Neuronal stem cell (in vitro differentiated cells): ENCODE measurements around the gene KRABD2.

Source experiments
- DNase-seq: peaks from one replicate; pipeline ENCODE4 v3.0.0-alpha.2; 2013; ENCODE audit warnings: low spot score
- H2AFZ ChIP-seq: one replicate; pipeline ENCODE4 v1.6.1; 2013; ENCODE audit warnings: mild to moderate bottlenecking, low read length, inconsistent platforms
- H2AK5ac ChIP-seq: 2 replicates; pipeline ENCODE4 v1.6.1; 2013; ENCODE audit warnings: low read depth, mild to moderate bottlenecking, inconsistent platforms, low read length, moderate library complexity, mixed read lengths
- H2BK120ac ChIP-seq: 2 replicates; pipeline ENCODE4 v1.6.1; 2013; ENCODE audit warnings: low read depth, mild to moderate bottlenecking, inconsistent platforms, low read length, moderate library complexity, mixed read lengths
- H2BK12ac ChIP-seq: one replicate; pipeline ENCODE4 v1.6.1; 2013; ENCODE audit warnings: low read length, inconsistent platforms
- H2BK15ac ChIP-seq: 2 replicates; pipeline ENCODE4 v1.6.1; 2013; ENCODE audit warnings: mild to moderate bottlenecking, low read length, inconsistent platforms, mixed read lengths
- H2BK5ac ChIP-seq: one replicate; pipeline ENCODE4 v1.6.1; 2013; ENCODE audit warnings: inconsistent platforms, mild to moderate bottlenecking, low read length, moderate library complexity
- H3K14ac ChIP-seq: one replicate; pipeline ENCODE4 v1.6.1; 2013; ENCODE audit warnings: low read length, inconsistent platforms
- H3K18ac ChIP-seq: 2 replicates; pipeline ENCODE4 v1.6.1; 2013; ENCODE audit warnings: low read length, inconsistent platforms
- H3K23ac ChIP-seq: 2 replicates; pipeline ENCODE4 v1.6.1; 2013; ENCODE audit warnings: low read depth, mild to moderate bottlenecking, mixed read lengths, low read length, inconsistent platforms; ENCODE audit not compliant: poor library complexity
- H3K27ac ChIP-seq: replicated peaks from 3 replicates; pipeline ENCODE4 v1.5.1; 2013; ENCODE audit warnings: low read length, inconsistent platforms
- H3K27me3 ChIP-seq, 3 experiments: 2 replicates each; pipeline ENCODE4 v1.6.1; 2013; ENCODE audit warnings: low read length in 3 of 3, mild to moderate bottlenecking in 2 of 3, inconsistent platforms in 1 of 3, low read depth in 1 of 3, mixed read lengths in 1 of 3, moderate library complexity in 1 of 3; ENCODE audit not compliant: control insufficient read depth in 3 of 3, insufficient read depth in 3 of 3
- H3K36me3 ChIP-seq, 2 donors: replicated peaks in 1 of 2; 2 replicates each; pipeline ENCODE4 v1.6.1; 2013; ENCODE audit warnings: low read length in 2 of 2; ENCODE audit not compliant: control insufficient read depth in 2 of 2, insufficient read depth in 2 of 2
- H3K4ac ChIP-seq: 2 replicates; pipeline ENCODE4 v1.6.1; 2013; ENCODE audit warnings: inconsistent platforms, mild to moderate bottlenecking, low read length, moderate library complexity
- H3K4me1 ChIP-seq, 2 donors: 1 replicate in 1 of 2; 2 replicates in 1 of 2; pipeline ENCODE4 v1.6.1; 2013; ENCODE audit warnings: low read length in 2 of 2, low read depth in 1 of 2; ENCODE audit not compliant: control insufficient read depth in 2 of 2, insufficient read depth in 1 of 2
- H3K4me2 ChIP-seq: one replicate; pipeline ENCODE4 v1.6.1; 2013; ENCODE audit warnings: mild to moderate bottlenecking, low read length, inconsistent platforms; ENCODE audit not compliant: insufficient read depth, poor library complexity, severe bottlenecking
- H3K4me3 ChIP-seq, 2 donors: 2 replicates each; pipeline ENCODE4 v1.5.1; 2013; ENCODE audit warnings: low read length in 2 of 2, mild to moderate bottlenecking in 2 of 2, inconsistent platforms in 1 of 2, moderate library complexity in 1 of 2
- H3K79me1 ChIP-seq: one replicate; pipeline ENCODE4 v1.6.1; 2013; ENCODE audit warnings: low read depth, mild to moderate bottlenecking, inconsistent platforms, low read length, moderate library complexity
- H3K9ac ChIP-seq: one replicate; pipeline ENCODE4 v1.6.1; 2013; ENCODE audit warnings: mild to moderate bottlenecking, low read depth, low read length, inconsistent platforms; ENCODE audit not compliant: poor library complexity
- H3K9me3 ChIP-seq, 2 donors: replicated peaks in 1 of 2; 2 replicates each; pipeline versions ENCODE3 to v1.6.1; 2013; ENCODE audit warnings: low read length in 2 of 2, mild to moderate bottlenecking in 2 of 2, inconsistent platforms in 1 of 2, low read depth in 1 of 2, mixed read lengths in 1 of 2, moderate library complexity in 1 of 2; ENCODE audit not compliant: control insufficient read depth in 2 of 2, insufficient read depth in 1 of 2
- H4K8ac ChIP-seq: one replicate; pipeline ENCODE4 v1.6.1; 2013; ENCODE audit warnings: low read depth, mild to moderate bottlenecking, inconsistent platforms, low read length, moderate library complexity
- H4K91ac ChIP-seq: one replicate; pipeline ENCODE4 v1.6.1; 2013; ENCODE audit warnings: low read length, low read depth, mild to moderate bottlenecking, inconsistent platforms; ENCODE audit not compliant: poor library complexity
- WGBS, 2 donors: extraction: QIAGEN DNeasy Blood & Tissue Kit; methylation state at CpG; one replicate each; pipeline ENCODE4 v1.1.7; 2013; ENCODE audit warnings: missing lambda C conversion rate in 2 of 2, mixed read lengths in 1 of 2; ENCODE audit not compliant: insufficient read length in 2 of 2, insufficient replicate concordance in 1 of 2; ENCODE audit errors: extremely low coverage in 2 of 2; 5-methylcytosine and 5-hydroxymethylcytosine counted together

KRABD2 gene

DNA sequence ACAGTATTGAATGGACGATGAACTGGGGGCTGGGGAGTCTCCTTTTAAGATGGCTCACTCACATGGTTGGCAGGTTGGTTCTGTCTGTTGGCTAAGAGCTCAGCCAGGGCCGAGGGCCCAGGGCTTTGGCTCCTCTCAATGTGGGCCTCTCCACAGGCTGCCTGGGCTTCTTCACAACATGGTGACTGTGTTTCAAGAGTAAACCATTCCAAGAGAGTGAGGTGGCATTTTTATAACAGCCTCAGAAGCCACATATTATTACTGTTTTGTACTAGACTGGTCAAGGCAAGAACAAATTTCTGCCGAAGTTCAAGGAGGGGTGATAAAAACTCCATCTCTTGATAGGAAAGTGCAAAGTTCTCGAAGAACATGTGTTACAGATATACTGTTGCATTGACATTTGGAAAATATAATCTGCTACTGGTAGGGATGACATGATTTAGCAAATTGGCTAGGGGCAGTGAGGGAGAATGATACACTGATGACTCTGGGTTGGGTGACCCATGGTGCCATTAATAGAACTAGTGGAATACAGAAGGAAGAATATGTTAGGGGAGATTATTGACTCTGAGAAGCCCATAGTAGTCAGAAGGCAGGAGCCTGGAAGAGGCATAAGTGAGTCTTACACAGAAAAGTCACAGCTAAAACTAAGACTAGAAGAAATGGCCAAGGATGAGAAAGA is 13.7 kb downstream of the KRABD2 start:
- Histone ChIP-seq H3K4me3 (no peak overlapping the region), H2BK15ac (no peak overlapping the region), H2BK120ac (no peak overlapping the region), H3K14ac (no peak overlapping the region), H2BK5ac (no peak overlapping the region), H3K4me2 (no peak overlapping the region), H2AK5ac (no peak overlapping the region), H3K9me3 (no peaks in the 10 kb centered on the region), H3K27ac (no peak overlapping the region), H3K9ac (no peak overlapping the region), H2AFZ (no peak overlapping the region), H3K27me3 (no peaks in the 10 kb centered on the region), H2BK12ac (no peak overlapping the region), H3K18ac (no peak overlapping the region), H3K4ac (no peak overlapping the region), H3K79me1 (peaks cover 1% of the 10 kb centered on the region), H3K23ac (no peak overlapping the region), H3K4me1 (peaks cover 6 to 8% of the 10 kb centered on the region in 2 donors), H4K8ac (no peak overlapping the region), H4K91ac (no peak overlapping the region), H3K36me3 (peaks cover 2 to 13% of the 10 kb centered on the region in 2 donors)
- no CpG with 5 or more reads among the region's 4 CpGs for WGBS, 2 donors
- no peak for DNase-seq

DNA sequence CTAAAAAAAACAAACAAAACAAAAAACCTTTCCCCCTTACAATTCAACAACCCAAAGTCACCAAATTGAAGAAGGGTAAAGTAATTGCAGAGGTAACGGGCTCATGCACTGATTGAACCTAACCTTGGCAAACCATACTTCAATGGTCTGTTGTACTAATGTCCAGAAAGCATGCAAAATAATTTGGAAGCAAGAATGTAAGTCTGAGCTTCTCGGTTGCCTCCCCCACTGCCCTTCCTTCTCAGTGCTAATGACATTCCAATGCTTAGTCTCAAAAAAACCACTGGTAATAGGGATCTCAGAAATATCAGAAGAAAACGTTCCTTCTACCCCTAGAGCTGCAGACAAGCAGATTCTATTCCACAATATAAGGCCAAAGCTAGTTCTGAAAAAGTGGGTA is 15.8 kb downstream of the KRABD2 start:
- WGBS, 2 donors = no CpG with 5 or more reads among the region's 3 CpGs

DNA sequence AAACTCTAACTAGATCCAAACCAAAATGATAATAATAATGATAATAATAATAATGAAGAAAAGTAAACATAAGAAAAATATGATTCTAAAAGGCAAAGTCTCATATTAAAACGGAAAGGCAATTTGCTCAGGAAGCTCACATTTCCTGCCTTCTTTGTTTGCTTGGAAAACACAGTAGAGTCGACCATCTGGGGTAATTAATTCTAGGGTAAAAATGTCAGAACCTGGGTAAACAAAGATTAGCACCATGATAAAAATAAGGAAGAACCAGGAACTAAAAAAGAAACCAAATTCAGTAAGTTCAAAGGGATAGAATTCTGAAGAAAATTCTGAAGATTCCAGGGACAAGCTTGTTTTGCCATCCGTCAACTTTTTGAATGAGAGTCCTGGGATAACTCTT is 16.2 kb downstream of the KRABD2 start:
- H3K27ac ChIP-seq = no peak overlapping the region
- WGBS, 2 donors = no CpG with 5 or more reads among the region's 3 CpGs

More for the DNA sequence above, 15.8 kb downstream of the KRABD2 start:
- H3K18ac ChIP-seq = no peak overlapping the region
- no peak overlapping the region for H2BK5ac ChIP-seq
- H2BK15ac ChIP-seq = no peak overlapping the region
- no peak overlapping the region for H3K27ac ChIP-seq
- no peak overlapping the region for H3K9ac ChIP-seq
- H3K4ac ChIP-seq = no peak overlapping the region
- H3K14ac ChIP-seq = no peak overlapping the region
- H3K4me3 ChIP-seq = no peak overlapping the region
- H2BK12ac ChIP-seq = no peak overlapping the region
- H3K4me2 ChIP-seq = no peak overlapping the region
- H4K8ac ChIP-seq = no peak overlapping the region
- H3K9me3 ChIP-seq = no peaks in the 10 kb centered on the region
- no peak overlapping the region for H2BK120ac ChIP-seq
- H3K27me3 ChIP-seq = no peaks in the 10 kb centered on the region
- DNase-seq = no peak
- no peak overlapping the region for H2AFZ ChIP-seq
- no peak overlapping the region for H4K91ac ChIP-seq
- H2AK5ac ChIP-seq = no peak overlapping the region
- no peak overlapping the region for H3K23ac ChIP-seq
- H3K4me1 ChIP-seq = peaks cover 6 to 8% of the 10 kb centered on the region in 2 donors
- no peaks in the 10 kb centered on the region for H3K79me1 ChIP-seq
- H3K36me3 ChIP-seq = peaks cover 2 to 5% of the 10 kb centered on the region in 2 donors

DNA sequence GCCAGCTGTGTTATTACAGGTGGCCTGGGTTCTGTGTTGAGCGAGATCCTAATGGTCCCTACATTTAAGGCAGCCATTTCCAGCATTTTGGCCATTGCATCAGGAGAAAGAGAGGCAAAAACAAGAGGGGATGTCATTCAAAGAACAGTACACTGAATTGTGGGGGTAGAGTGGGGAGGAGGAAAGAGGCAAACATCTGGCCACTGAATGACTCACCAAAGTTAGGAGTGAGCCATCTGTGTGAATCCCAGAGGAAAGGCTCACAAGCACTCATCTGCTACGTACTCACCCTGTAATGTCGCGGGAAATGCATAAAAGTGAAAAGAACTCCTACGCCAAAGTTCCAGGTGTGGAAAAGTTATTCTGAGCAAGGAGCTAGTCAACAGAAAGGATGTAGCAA is 16.7 kb downstream of the KRABD2 start:
- Histone ChIP-seq H2BK15ac (no peak overlapping the region), H4K8ac (no peak overlapping the region), H4K91ac (no peak overlapping the region), H3K9me3 (no peaks in the 10 kb centered on the region), H3K4me2 (no peak overlapping the region), H3K79me1 (no peaks in the 10 kb centered on the region), H3K4me1 (peaks cover 6 to 8% of the 10 kb centered on the region in 2 donors), H3K18ac (no peak overlapping the region), H3K4ac (peak overlapping the region; percentile 68), H3K27me3 (no peaks in the 10 kb centered on the region), H3K27ac (peak overlapping the region; percentile 32), H3K14ac (no peak overlapping the region), H2BK120ac (no peak overlapping the region), H2AFZ (no peak overlapping the region), H2AK5ac (no peak overlapping the region), H3K4me3 (peak overlapping the region in 1 of 2 donors; percentile 50), H3K9ac (no peak overlapping the region), H2BK5ac (no peak overlapping the region), H3K36me3 (peaks cover 2 to 5% of the 10 kb centered on the region in 2 donors), H3K23ac (no peak overlapping the region), H2BK12ac (no peak overlapping the region)
- no CpG with 5 or more reads among the region's 5 CpGs for WGBS, 2 donors
- DNase-seq = no peak

More for the DNA sequence above, 16.2 kb downstream of the KRABD2 start:
- Histone ChIP-seq H3K9me3 (no peaks in the 10 kb centered on the region), H3K27me3 (no peaks in the 10 kb centered on the region), H2BK15ac (no peak overlapping the region), H3K4ac (no peak overlapping the region), H4K91ac (no peak overlapping the region), H3K79me1 (no peaks in the 10 kb centered on the region), H2AFZ (no peak overlapping the region), H2AK5ac (no peak overlapping the region), H3K4me2 (no peak overlapping the region), H3K4me3 (no peak overlapping the region), H3K4me1 (peaks cover 6 to 8% of the 10 kb centered on the region in 2 donors), H3K14ac (no peak overlapping the region), H2BK5ac (no peak overlapping the region), H2BK12ac (no peak overlapping the region), H3K9ac (no peak overlapping the region), H3K18ac (no peak overlapping the region), H3K36me3 (peaks cover 2 to 5% of the 10 kb centered on the region in 2 donors), H3K23ac (no peak overlapping the region), H4K8ac (no peak overlapping the region), H2BK120ac (no peak overlapping the region)
- no peak for DNase-seq
